ENCODE data around the gene C19orf81. TPM values are rescaled to one million over a fixed set of nuclear protein-coding genes. Genes with fewer than 3 reads are reported as not detected.

The C19orf81 gene
- total and polyA plus RNA-seq, 12 donors: 2.4 to 39.6 (median 6.4) TPM; not detected in 3

GRCh38 chr19:50639121-50640112 is 9.8 kb upstream of the C19orf81 start, which contains the start of gene SYT3:
TSS of gene SYT3 (minus strand) at chr19:50639881. CDS start at chr19:50637411, 2,470 bp downstream.
- intact Hi-C loops (cut with DNase I): no loop called here
- Histone ChIP-seq H3K27ac (no peak within 1 kb of the TSS), H3K36me3 (replicated peaks in 1 of 2) (no peaks in the 10 kb centered on the region), H3K9me3 (replicated peaks in 1 of 3) (no peaks in the 10 kb centered on the region), H3K4me1 (replicated peaks in 1 of 2) (no peaks in the 10 kb centered on the region), H3K4me3 (peak within 1 kb of the TSS in 1 of 4 donors; percentile 62), H3K27me3 (peaks cover 5% of the 10 kb centered on the region)
- peak; percentile 29 to 66 (median 35) for DNase-seq
- TF ChIP-seq POLR2A (IDR thresholded peaks at IDR 0.05) (no peak), CTCF (IDR thresholded peaks at IDR 0.05) (no peak)
- 1 to 5% (median 4%) methylated on average over 35 to 72 of the region's 76 CpGs for WGBS, 4 donors

- intact Hi-C loops (cut with DNase I): no loop called here
- 67 to 76% (median 69%) methylated on average over 2 of the region's 2 CpGs for WGBS, 4 donors
- no peaks in the 10 kb centered on the region for H3K9me3 ChIP-seq (replicated peaks in 1 of 3)
- H3K4me1 ChIP-seq (replicated peaks in 1 of 2): no peaks in the 10 kb centered on the region
- H3K4me3 ChIP-seq: no peak overlapping the region
- H3K27ac ChIP-seq: no peak overlapping the region
- H3K36me3 ChIP-seq (replicated peaks in 1 of 2): no peaks in the 10 kb centered on the region
- H3K27me3 ChIP-seq: peaks cover 5% of the 10 kb centered on the region
- DNase-seq: no peak
- TF ChIP-seq POLR2A (IDR thresholded peaks at IDR 0.05): no peak
- TF ChIP-seq CTCF (IDR thresholded peaks at IDR 0.05): no peak
These were observed 8.9 kb upstream of the C19orf81 start for GRCh38 chr19:50640368-50640767.

- Histone ChIP-seq H3K4me3 (no peak overlapping the region), H3K9me3 (replicated peaks in 1 of 3) (no peaks in the 10 kb centered on the region), H3K27ac (no peak overlapping the region), H3K36me3 (replicated peaks in 1 of 2) (no peaks in the 10 kb centered on the region), H3K4me1 (replicated peaks in 1 of 2) (no peaks in the 10 kb centered on the region), H3K27me3 (peaks cover 14% of the 10 kb centered on the region)
- TF ChIP-seq CTCF (IDR thresholded peaks at IDR 0.05) (no peak), POLR2A (IDR thresholded peaks at IDR 0.05) (no peak)
- WGBS, 4 donors: 31 to 39% (median 35%) methylated on average over 1 of the region's 1 CpG
- DNase-seq: no peak
- intact Hi-C loops (cut with DNase I): no loop called here
These were observed 4.8 kb upstream of the C19orf81 start for GRCh38 chr19:50644315-50644915.

GRCh38 chr19:50645107-50645506 is 4.1 kb upstream of the C19orf81 start:
- WGBS, 4 donors: 56 to 72% (median 67%) methylated on average over 6 of the region's 6 CpGs
- no peak overlapping the region for H3K4me3 ChIP-seq
- TF ChIP-seq CTCF (IDR thresholded peaks at IDR 0.05): no peak
- no peak for TF ChIP-seq POLR2A (IDR thresholded peaks at IDR 0.05)
- H3K9me3 ChIP-seq (replicated peaks in 1 of 3): no peaks in the 10 kb centered on the region
- intact Hi-C loops (cut with DNase I): no loop called here
- H3K27ac ChIP-seq: no peak overlapping the region
- no peak for DNase-seq
- H3K4me1 ChIP-seq (replicated peaks in 1 of 2): no peaks in the 10 kb centered on the region
- H3K36me3 ChIP-seq (replicated peaks in 1 of 2): no peaks in the 10 kb centered on the region
- peaks cover 14% of the 10 kb centered on the region for H3K27me3 ChIP-seq

Measured in adrenal gland (tissue), 12 donors.